Nephron (organoid): ENCODE measurements around the gene CRISPLD2.
A peak's percentile ranks its signal among the peaks of the same experiment; 100 is the strongest.

Experiments used
- H3K27ac Mint-ChIP-seq, 3 experiments: 2 replicates each; pipeline ENCODE4 v1.8.0; 2020; ENCODE audit warnings: mixed read lengths in 3 of 3, mild to moderate bottlenecking in 2 of 3, moderate library complexity in 1 of 3
- H3K27me3 Mint-ChIP-seq: 2 replicates; pipeline ENCODE4 v1.8.0; 2021; ENCODE audit warnings: low read depth, mild to moderate bottlenecking, moderate library complexity, mixed read lengths
- H3K36me3 Mint-ChIP-seq: 2 replicates; pipeline ENCODE4 v1.8.0; 2020; ENCODE audit warnings: low read depth, mixed read lengths
- H3K4me1 Mint-ChIP-seq: 2 replicates; pipeline ENCODE4 v1.8.0; 2020; ENCODE audit warnings: mixed read lengths
- H3K4me3 Mint-ChIP-seq, 3 experiments: 2 replicates each; pipeline ENCODE4 v1.8.0; 2020; ENCODE audit warnings: mild to moderate bottlenecking in 3 of 3, mixed read lengths in 3 of 3, moderate library complexity in 2 of 3
- H3K9me3 Mint-ChIP-seq: 2 replicates; pipeline ENCODE4 v1.8.0; 2020; ENCODE audit warnings: mixed read lengths
- CTCF ChIP-seq, 3 experiments: fragments of 200-600 bp; sonication (generic); IDR thresholded peaks; one replicate each; pipeline ENCODE4 v1.5.0; 2021; ENCODE audit warnings: antibody characterized with exemption in 3 of 3; ENCODE audit not compliant: unreplicated experiment in 3 of 3

Gene CRISPLD2

GRCh38 chr16:84859681-84860080 lies 39.9 kb downstream of the CRISPLD2 start:
- no peak for TF ChIP-seq CTCF (IDR thresholded peaks at IDR 0.05; ENCODE audit: unreplicated experiment in 3 of 3)
- H3K27me3 Mint-ChIP-seq: no peaks in the 10 kb centered on the region
- peaks cover 60% of the 10 kb centered on the region for H3K36me3 Mint-ChIP-seq
- H3K4me3 Mint-ChIP-seq: no peak overlapping the region
- H3K4me1 Mint-ChIP-seq: peaks cover 12% of the 10 kb centered on the region
- H3K27ac Mint-ChIP-seq: no peak overlapping the region
- H3K9me3 Mint-ChIP-seq: peaks cover 23% of the 10 kb centered on the region

- Mint-ChIP-seq H3K27me3 (no peaks in the 10 kb centered on the region), H3K27ac (no peak overlapping the region), H3K36me3 (peaks cover 56% of the 10 kb centered on the region), H3K4me3 (no peak overlapping the region), H3K4me1 (peaks cover 15% of the 10 kb centered on the region), H3K9me3 (peaks cover 23% of the 10 kb centered on the region)
- no peak for TF ChIP-seq CTCF (IDR thresholded peaks at IDR 0.05; ENCODE audit: unreplicated experiment in 3 of 3)
These were observed 40.6 kb downstream of the CRISPLD2 start for GRCh38 chr16:84860383-84860782.

- H3K27me3 Mint-ChIP-seq: peaks cover 1% of the 10 kb centered on the region
- H3K4me3 Mint-ChIP-seq: no peak overlapping the region
- H3K27ac Mint-ChIP-seq: no peak overlapping the region
- peaks cover 53% of the 10 kb centered on the region for H3K36me3 Mint-ChIP-seq
- TF ChIP-seq CTCF (IDR thresholded peaks at IDR 0.05; ENCODE audit: unreplicated experiment in 3 of 3): no peak
- peaks cover 23% of the 10 kb centered on the region for H3K9me3 Mint-ChIP-seq
- H3K4me1 Mint-ChIP-seq: peaks cover 21% of the 10 kb centered on the region
These were observed 41.9 kb downstream of the CRISPLD2 start for GRCh38 chr16:84861671-84862070.

- peaks cover 23% of the 10 kb centered on the region for H3K9me3 Mint-ChIP-seq
- H3K27me3 Mint-ChIP-seq: peaks cover 6% of the 10 kb centered on the region
- H3K4me3 Mint-ChIP-seq: no peak overlapping the region
- H3K4me1 Mint-ChIP-seq: peaks cover 24% of the 10 kb centered on the region
- TF ChIP-seq CTCF (IDR thresholded peaks at IDR 0.05; ENCODE audit: unreplicated experiment in 3 of 3): no peak
- peaks cover 43% of the 10 kb centered on the region for H3K36me3 Mint-ChIP-seq
- H3K27ac Mint-ChIP-seq: no peak overlapping the region
These were observed 43.2 kb downstream of the CRISPLD2 start for GRCh38 chr16:84862804-84863480.

- Mint-ChIP-seq H3K9me3 (peaks cover 22% of the 10 kb centered on the region), H3K4me1 (peaks cover 29% of the 10 kb centered on the region), H3K27me3 (peaks cover 11% of the 10 kb centered on the region), H3K27ac (no peak overlapping the region), H3K4me3 (no peak overlapping the region), H3K36me3 (peaks cover 43% of the 10 kb centered on the region)
- no peak for TF ChIP-seq CTCF (IDR thresholded peaks at IDR 0.05; ENCODE audit: unreplicated experiment in 3 of 3)
These were observed 43.7 kb downstream of the CRISPLD2 start for GRCh38 chr16:84863481-84863814.

GRCh38 chr16:84864326-84864955 lies 44.7 kb downstream of the CRISPLD2 start:
- peaks cover 38% of the 10 kb centered on the region for H3K4me1 Mint-ChIP-seq
- H3K27me3 Mint-ChIP-seq: peaks cover 11% of the 10 kb centered on the region
- H3K27ac Mint-ChIP-seq: peak overlapping the region in 2 of 3 experiments; percentile 28 to 46
- TF ChIP-seq CTCF (IDR thresholded peaks at IDR 0.05; ENCODE audit: unreplicated experiment in 3 of 3): no peak
- H3K9me3 Mint-ChIP-seq: peaks cover 16% of the 10 kb centered on the region
- peaks cover 33% of the 10 kb centered on the region for H3K36me3 Mint-ChIP-seq
- peak overlapping the region in 1 of 3 experiments; percentile 6 for H3K4me3 Mint-ChIP-seq
